ENCODE data around the gene GRIA4. TPM values are rescaled to one million over a fixed set of nuclear protein-coding genes. Genes with fewer than 3 reads are reported as not detected.

Gene GRIA4
- polyA plus RNA-seq, 3 donors: not detected

DNA sequence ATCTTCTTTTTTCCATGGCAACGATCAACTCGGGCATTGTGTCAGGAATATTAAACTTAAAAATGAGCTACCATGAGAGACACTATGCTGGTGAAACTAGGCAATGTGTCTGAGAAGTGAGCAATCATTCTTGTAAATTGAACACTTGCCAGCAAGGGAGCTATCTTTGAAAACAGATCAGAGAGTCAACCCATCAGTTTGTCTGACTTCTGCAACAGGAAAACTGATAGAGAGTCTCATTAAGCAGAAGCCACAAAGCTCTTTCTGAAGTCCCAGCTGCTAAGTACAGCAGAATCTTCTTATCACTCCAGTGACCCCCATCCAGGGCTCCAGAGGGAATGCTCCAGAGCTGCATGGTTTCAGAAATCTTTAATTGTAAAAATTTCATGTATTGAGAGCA lies 297.4 kb downstream of the GRIA4 start:
- Histone ChIP-seq H3K9ac (ENCODE audit: insufficient read depth, low read length, poor library complexity, severe bottlenecking) (no peak overlapping the region), H3K79me2 (ENCODE audit: insufficient read depth, low read length) (no peaks in the 10 kb centered on the region), H3K27ac (ENCODE audit: low read depth in 1 of 2, low read length in 2 of 2) (no peak overlapping the region), H2AFZ (ENCODE audit: insufficient read depth, low read depth, low read length, poor library complexity, severe bottlenecking) (no peak overlapping the region), H3K36me3 (replicated peaks in 1 of 2; ENCODE audit: control insufficient read depth in 1 of 2, insufficient read depth in 2 of 2, low read length in 2 of 2) (no peaks in the 10 kb centered on the region), H3K27me3 (ENCODE audit: control insufficient read depth in 2 of 2, insufficient read depth in 2 of 2, low read length in 2 of 2) (no peaks in the 10 kb centered on the region), H3K9me3 (replicated peaks in 1 of 2; ENCODE audit: control insufficient read depth in 1 of 2, insufficient read depth in 1 of 2, low read length in 2 of 2) (peaks cover 0 to 2% of the 10 kb centered on the region in 2 donors), H3K4me3 (replicated peaks in 1 of 3; ENCODE audit: low read depth in 2 of 3, low read length in 3 of 3) (no peak overlapping the region), H3K4me1 (ENCODE audit: control insufficient read depth in 1 of 2, insufficient read depth in 2 of 2, low read length in 2 of 2) (no peaks in the 10 kb centered on the region), H4K20me1 (ENCODE audit: insufficient read depth, low read length) (no peaks in the 10 kb centered on the region), H3K4me2 (replicated peaks; ENCODE audit: extremely low read depth, low read length, poor library complexity, severe bottlenecking) (no peak overlapping the region)
- H3K36me3 Mint-ChIP-seq: no peaks in the 10 kb centered on the region
- peaks cover 0 to 3% (median 1%) of the 10 kb centered on the region in 7 donors for H3K9me3 Mint-ChIP-seq
- DNase-seq: no peak
- no peak overlapping the region for H3K4me3 Mint-ChIP-seq
- H3K27ac Mint-ChIP-seq: no peak overlapping the region
- intact Hi-C loops (cut with micrococcal nuclease): no loop called here
- 100% methylated on average over 2 of the region's 2 CpGs for WGBS (ENCODE audit: insufficient coverage)
- no peaks in the 10 kb centered on the region for H3K4me1 Mint-ChIP-seq
- H3K27me3 Mint-ChIP-seq (ENCODE audit: low read depth in 3 of 3): peaks cover 0 to 2% (median 0%) of the 10 kb centered on the region in 3 donors
- TF ChIP-seq, protein P1, sequence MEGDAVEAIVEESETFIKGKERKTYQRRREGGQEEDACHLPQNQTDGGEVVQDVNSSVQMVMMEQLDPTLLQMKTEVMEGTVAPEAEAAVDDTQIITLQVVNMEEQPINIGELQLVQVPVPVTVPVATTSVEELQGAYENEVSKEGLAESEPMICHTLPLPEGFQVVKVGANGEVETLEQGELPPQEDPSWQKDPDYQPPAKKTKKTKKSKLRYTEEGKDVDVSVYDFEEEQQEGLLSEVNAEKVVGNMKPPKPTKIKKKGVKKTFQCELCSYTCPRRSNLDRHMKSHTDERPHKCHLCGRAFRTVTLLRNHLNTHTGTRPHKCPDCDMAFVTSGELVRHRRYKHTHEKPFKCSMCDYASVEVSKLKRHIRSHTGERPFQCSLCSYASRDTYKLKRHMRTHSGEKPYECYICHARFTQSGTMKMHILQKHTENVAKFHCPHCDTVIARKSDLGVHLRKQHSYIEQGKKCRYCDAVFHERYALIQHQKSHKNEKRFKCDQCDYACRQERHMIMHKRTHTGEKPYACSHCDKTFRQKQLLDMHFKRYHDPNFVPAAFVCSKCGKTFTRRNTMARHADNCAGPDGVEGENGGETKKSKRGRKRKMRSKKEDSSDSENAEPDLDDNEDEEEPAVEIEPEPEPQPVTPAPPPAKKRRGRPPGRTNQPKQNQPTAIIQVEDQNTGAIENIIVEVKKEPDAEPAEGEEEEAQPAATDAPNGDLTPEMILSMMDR (IDR thresholded peaks at IDR 0.05): no peak

DNA sequence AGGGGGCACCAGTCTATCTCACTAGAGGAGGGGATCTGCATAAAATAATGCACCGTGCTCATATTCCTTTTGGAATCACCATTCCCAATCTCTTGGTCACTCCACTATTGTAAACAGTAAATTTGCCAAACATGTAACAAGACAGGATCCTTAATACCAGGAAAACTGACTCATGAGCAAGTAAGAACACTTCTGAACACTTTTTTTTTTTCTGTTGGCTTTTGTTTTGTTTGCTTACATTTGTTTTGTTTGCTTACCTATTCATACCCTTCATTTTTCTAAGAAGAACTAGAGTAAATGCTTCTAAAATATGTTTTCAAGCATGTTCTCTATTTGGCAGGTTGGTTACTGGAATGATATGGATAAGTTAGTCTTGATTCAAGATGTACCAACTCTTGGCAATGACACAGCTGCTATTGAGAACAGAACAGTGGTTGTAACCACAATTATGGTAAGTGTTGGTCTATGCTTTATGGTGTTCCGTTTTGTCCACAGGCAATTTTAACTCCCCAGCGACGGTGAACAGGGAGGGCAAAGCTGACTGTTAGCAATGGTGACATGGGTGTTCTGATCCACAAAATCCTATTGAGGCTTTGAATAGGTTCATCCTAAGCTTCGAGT lies 300.3 kb downstream of the GRIA4 start:
- intact Hi-C loops (cut with micrococcal nuclease): no loop called here
- Mint-ChIP-seq H3K4me3 (no peak overlapping the region), H3K9me3 (peaks cover 0 to 3% (median 0%) of the 10 kb centered on the region in 7 donors), H3K27me3 (ENCODE audit: low read depth in 3 of 3) (peaks cover 0 to 2% (median 0%) of the 10 kb centered on the region in 3 donors), H3K4me1 (no peaks in the 10 kb centered on the region), H3K36me3 (no peaks in the 10 kb centered on the region), H3K27ac (no peak overlapping the region)
- Histone ChIP-seq H3K9ac (ENCODE audit: insufficient read depth, low read length, poor library complexity, severe bottlenecking) (no peak overlapping the region), H3K4me1 (ENCODE audit: control insufficient read depth in 1 of 2, insufficient read depth in 2 of 2, low read length in 2 of 2) (no peaks in the 10 kb centered on the region), H3K27ac (ENCODE audit: low read depth in 1 of 2, low read length in 2 of 2) (no peak overlapping the region), H3K27me3 (ENCODE audit: control insufficient read depth in 2 of 2, insufficient read depth in 2 of 2, low read length in 2 of 2) (no peaks in the 10 kb centered on the region), H3K4me2 (replicated peaks; ENCODE audit: extremely low read depth, low read length, poor library complexity, severe bottlenecking) (no peak overlapping the region), H3K9me3 (replicated peaks in 1 of 2; ENCODE audit: control insufficient read depth in 1 of 2, insufficient read depth in 1 of 2, low read length in 2 of 2) (no peaks in the 10 kb centered on the region), H2AFZ (ENCODE audit: insufficient read depth, low read depth, low read length, poor library complexity, severe bottlenecking) (no peak overlapping the region), H4K20me1 (ENCODE audit: insufficient read depth, low read length) (no peaks in the 10 kb centered on the region), H3K4me3 (replicated peaks in 1 of 3; ENCODE audit: low read depth in 2 of 3, low read length in 3 of 3) (no peak overlapping the region), H3K36me3 (replicated peaks in 1 of 2; ENCODE audit: control insufficient read depth in 1 of 2, insufficient read depth in 2 of 2, low read length in 2 of 2) (no peaks in the 10 kb centered on the region), H3K79me2 (ENCODE audit: insufficient read depth, low read length) (no peaks in the 10 kb centered on the region)
- TF ChIP-seq, protein P1 (IDR thresholded peaks at IDR 0.05): no peak
- no peak for DNase-seq
- WGBS (ENCODE audit: insufficient coverage): 89% methylated on average over 3 of the region's 5 CpGs
